NK-92 (cell line): Measurements from ENCODE around the gene KIF21A.
"Not testable (repeated sequence)": the region's sequence is repeated elsewhere in the genome, so short reads cannot be mapped to it uniquely, and the experiment has no call there.

Source experiments
- DNase-seq: peaks from one replicate; lab custom pipeline; 2025; ENCODE audit not compliant: unreplicated experiment; lab: John Stamatoyannopoulos, UW

The KIF21A gene

DNA sequence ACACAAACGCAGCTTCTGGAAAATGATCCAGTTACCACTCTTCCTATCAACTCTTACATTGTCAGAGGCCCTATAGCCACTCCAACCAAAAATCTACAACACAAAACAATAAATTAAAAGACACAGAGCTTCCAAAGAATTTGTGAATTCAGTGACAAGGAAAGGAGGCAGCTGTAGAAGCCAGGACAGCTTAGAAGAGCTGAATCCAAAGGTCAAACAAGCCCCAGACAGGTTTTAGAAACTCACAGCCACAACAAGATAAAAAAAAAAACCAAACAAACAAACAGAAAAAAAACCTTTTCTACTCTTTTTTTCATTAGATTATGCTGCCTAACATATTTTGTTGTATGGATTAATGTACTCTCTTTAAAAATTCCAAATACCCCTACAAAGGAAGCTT, 94.4 kb downstream of the KIF21A start:
- DNase-seq, result no peak

DNA sequence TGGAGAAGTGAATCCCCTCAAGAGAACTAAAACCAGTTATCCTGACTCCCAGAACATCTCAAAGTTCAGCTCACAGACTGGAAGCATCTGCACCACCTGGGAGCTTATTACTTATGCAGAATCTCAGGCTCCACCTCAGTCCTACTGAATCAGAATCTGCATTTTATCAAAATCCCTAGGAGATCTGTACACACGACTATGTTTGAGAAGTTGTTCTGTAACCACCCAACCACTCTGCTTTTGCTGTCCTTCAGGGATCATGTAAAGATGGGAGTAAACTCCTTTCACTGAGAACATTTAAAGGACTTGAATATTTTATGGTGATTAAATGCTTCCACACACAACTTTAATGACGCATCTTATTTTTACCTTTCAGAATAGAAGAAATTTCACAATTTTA, 98.0 kb downstream of the KIF21A start:
- no peak for DNase-seq

DNA sequence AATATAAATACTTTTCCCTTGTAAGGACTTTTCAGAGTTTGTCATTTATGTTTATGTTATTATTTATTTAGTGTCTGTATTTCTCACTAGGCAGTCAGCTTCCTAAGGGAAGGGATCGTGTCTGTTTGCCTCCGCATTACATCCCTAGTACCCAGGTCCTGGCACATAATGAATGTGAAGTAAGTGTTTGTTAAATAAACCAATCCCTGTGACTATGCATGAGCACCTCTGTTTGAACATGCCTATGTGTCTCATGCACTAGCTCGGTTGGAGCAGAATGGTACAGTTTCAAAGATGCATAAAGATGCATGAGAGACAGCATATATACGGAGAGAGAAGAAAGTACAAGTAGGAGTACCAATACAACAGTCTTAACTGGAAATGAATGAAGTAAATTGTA, 99.3 kb downstream of the KIF21A start:
- DNase-seq, result no peak

DNA sequence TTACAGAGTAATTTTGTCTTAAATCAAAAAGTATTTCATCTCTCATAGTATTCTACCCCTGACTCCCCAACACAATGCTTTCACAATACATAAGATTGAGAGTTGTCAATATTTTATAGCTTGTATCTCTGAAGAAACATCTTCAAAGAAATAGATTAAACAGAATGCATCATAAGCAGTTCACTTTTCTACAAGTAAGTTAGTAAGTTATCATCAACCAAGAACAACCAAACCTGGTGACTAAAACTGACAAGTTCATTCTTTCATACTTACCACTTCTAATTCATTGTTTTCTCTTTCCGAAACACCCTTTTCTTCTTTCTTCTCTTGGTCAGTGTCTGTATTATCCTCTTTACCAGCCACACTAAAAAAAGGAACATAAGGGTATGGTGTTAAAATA, 101.2 kb downstream of the KIF21A start:
- DNase-seq, result no peak

DNA sequence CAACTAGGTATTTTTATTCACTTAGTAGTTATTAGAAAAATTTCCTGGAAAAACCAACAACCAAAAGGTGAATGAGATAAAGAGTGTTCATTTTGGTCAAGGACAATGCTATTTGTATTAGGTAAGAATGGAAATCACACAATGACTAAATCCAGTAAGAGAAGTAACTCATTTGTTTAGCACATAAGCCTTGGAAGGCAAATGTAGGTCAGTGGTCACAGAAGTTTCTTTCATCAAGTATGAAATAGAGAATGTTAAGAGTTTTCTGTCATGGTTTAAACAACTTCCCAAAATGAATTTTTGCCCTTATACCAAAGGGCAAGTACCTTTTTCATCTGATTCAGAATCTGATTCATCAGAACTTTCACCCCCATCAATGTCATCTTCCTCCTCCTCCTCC, 101.7 kb downstream of the KIF21A start:
- no peak for DNase-seq

DNA sequence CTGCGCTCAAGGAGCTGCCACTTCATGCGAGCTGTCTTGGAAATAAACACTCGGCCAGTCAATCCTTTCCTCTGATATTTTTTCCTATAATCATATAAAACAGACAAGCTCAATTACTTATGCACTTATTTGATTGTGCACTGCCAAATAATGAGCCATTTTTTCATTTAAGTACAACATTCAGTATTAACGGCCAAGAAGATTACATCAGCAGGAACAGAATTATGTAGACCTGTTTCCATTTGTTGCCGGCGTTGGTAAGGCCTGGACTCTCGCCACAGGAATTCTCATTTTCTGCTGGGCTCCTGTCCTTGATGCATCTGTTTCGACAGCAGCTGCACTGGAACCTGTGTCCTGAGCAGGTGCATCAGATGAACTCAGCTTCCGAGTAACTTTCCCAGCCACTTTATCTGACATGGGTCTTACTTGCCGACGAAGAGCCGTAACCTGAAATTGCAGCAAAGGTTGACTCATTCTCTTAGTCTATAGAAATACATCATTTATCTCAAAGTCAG, 110.2 kb downstream of the KIF21A start:
- DNase-seq, result no peak

DNA sequence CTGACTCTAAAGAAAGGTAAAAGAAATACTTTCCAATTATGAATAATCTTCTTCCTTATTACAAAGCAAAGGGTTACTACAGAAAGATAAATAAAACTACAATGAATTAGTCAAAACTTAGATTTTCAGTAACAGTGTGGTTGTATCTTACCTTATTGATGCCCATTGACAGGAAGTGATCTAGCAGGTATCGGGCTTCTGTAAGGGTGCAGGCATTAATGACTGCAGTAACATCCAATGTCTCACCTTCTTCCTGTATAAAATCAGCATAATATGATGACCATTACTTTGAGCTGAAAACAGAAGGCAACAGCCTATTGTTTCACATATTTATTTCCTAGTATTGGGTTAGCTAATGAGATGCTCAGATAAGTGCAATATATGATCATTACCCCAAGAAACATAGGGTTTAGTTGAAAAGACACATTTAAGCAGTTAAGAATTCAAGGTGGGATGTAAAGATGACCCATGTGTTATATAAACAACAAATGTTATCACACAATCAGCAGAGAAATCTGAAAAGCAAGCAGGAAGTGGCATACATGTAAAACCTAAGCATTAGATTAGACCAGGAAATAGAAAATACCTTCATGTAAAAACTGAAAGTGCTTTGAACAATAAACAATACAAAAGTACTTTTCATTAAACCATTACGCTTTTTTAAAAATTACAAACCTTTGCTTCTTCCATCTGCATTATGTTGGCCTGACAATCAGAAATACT, 111.2 kb downstream of the KIF21A start:
- no peak for DNase-seq

DNA sequence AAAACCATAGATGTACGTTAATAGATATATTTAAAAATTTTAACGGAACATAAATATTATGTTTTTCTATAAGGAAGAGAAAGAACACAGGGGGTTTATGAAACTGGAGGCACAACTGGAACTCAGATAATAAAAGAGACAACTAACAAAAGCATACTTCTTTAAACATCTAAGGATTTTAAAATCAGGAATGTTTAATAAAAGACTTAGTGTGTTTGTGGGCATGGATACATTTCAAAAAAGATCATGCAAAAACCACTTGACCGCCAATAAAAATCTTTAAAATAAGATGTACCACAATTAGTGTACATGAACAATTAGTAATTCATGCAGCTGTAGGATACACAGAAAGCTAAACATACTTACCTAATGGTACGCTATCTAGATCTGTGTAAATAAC, 113.0 kb downstream of the KIF21A start:
- no peak for DNase-seq

DNA sequence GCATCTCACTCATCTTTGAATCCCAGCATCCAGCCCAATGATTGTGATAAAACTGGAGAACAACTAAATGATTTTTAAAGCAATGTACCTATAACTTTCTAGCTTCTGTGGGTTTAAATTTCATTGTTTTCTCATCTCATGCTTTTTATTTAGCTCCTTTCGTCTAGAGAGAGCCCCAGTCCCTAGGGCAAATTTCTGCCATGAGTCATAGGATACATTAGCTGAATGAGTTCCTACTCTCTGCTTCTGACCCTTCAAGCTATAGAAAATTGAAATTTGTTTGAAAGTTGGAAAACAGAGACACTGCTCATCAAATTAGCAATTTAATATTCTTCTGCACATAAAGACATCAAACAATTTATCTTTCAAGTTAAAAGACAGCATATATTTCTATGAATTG, 113.9 kb downstream of the KIF21A start:
- DNase-seq, result no peak

DNA sequence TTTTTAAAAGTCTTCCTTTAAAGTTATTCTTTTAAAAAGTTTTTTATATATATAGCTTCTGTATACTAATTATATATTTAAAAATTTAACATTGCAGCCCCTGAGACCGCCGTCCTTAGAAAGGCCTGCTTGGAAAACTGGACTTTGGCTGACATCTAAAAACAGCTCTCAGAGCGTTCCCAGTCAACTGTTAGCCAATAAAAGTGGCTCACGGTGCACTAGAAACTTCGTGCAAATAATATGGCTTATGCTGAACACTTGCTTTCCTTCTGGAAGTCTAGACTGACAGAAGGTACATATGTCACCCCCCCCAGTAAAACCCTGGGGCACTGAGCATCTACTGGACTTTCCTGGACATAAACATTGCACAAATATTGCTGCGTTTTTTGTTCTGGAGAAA, 115.0 kb downstream of the KIF21A start:
- DNase-seq, result no peak

DNA sequence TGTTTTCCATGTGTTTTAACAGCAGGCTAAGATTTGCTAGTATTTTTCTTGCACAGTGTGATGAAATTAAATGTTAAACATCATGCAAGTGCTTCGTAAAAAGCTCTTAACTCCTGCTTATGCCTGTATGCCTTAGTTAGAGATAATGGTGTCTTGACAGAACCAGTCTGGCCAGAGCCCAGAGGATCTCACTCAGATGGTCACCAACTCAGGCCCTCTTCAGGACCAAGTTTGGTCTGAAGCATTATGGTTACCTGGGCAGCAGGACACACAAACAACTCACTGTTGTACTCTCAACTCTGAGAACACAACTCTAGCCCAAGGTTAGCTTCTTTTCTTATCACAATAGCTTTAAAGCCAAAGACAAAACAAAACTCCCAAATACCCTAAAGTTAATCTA, 115.4 kb downstream of the KIF21A start:
- no peak for DNase-seq

DNA sequence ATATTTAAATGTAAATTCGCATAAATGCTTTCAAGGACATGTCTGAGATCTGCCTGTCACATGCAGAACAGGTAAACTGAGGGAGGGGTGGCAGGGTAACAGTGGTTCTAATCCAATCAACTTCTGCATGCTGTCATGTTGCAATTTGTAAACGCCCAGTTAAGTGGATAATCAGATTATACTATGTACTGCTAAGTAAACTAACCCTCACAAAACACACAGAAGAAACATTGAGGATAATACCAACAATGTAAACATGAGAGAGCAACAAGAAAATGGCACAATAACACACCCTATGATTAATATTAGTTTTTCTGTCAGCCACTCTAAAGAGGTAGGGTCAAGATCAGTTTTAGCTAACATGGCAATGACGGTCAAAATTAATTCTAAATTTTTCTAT, 123.7 kb downstream of the KIF21A start:
- DNase-seq, result no peak

DNA sequence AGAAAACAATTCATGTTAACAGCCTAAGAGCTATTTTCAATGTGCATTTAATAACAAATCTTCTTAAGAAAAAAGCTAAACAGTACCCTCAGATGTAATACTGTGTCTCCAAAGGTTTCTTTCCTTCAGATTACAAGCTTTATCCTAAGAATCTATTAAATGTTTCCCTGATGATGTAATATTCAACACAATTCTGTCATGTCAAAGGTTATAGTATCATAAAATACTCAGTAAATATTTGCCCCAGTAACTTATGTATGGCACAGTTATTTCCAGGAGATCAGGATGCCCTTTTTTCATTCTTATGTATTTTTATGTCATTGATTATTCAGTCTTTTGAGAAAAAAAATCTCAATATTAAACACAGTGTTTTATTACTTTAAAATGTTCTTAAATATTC, 128.4 kb downstream of the KIF21A start:
- DNase-seq, result no peak

DNA sequence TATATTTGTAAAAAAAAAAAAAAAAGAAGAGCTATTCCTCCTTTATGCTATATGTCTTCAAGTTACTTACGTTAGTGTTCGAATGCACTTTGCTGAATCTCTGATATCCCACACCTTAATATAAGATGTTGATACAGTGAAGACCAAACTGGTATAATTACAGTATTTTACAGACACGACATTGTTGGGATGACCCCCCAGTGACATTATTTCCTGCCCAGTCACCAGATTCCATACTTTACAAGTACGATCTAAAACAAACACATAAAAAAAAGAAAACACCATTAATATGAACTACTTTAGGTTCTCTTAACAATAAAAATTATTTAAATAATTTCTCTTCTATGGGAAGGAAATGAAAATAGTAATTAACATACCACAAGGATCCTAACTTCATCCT, 133.4 kb downstream of the KIF21A start:
- DNase-seq, result no peak

DNA sequence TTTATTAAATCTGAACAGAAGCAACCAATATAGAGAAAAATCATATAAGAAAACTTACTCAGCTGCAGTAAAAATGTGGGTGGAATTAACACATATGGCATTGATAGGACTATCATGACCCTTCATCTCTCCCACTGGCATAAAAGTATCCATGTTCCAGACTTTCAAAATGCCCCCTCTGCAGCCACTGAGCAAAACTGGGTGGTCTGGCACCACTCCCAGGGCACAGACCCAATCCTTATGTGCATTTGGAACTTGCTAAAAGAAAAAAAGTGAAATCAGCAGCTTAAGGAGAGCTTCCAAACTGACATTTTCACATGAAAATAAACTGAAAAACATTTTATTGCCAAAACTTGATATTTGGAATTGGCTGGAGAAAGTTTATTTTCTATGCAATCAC, 141.5 kb downstream of the KIF21A start:
- DNase-seq, result no peak

DNA sequence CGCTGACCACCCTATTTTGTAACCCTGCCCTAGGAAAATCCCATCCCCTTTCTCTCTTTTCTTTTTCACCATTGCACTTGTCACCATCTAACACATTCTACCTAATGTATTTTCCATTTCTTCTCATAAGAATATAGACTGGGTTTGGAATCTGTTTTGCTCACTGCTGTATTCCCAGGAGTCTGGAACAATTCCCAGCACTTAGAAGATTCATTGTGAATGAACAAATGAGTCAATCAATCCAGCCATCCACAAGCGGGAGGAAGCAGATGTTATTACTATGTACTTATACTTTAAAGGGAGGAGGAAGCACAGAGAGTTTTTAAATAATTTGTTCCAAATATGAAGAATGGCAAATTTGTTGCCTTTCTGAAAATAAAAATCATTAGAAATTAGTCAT, 142.1 kb downstream of the KIF21A start:
- DNase-seq, result no peak

DNA sequence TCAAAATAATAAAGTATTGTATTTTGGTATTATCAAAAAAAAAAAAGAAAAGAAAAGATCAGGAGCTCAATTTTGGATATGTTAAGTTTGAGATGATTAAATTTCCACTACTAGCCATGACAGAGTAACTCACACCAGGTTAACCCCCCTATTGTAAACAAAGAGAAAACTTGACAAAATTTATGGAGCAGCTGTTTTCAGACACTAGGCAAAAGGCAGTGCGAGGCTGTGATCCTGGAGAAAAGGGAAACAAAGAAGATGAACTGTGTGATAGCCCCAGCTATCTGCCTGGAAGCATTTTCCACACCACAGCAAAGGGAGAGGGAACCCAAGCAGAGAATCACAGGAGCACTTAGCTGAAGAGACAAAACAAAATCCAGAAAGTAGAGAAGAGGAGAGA, 145.0 kb downstream of the KIF21A start:
- no peak for DNase-seq

DNA sequence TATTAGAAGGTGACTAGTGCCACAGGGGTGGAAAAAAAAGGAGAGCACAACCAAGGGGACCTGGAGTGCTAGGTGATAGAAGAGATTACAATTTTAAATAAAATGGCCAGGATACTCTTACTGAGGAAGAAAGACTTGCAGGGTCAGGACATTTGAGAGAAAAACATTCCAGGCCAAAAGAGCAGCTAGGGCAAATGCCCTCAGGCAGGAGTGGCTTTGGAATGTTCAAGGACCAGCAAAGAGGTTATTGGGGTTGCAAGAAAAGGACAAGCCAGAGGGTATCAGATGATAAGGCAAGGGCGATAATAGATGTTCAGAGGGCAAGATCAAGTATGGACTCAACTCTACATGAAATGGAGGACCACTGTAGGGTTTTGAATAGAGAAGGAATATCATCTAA, 146.4 kb downstream of the KIF21A start:
- DNase-seq, result no peak

DNA sequence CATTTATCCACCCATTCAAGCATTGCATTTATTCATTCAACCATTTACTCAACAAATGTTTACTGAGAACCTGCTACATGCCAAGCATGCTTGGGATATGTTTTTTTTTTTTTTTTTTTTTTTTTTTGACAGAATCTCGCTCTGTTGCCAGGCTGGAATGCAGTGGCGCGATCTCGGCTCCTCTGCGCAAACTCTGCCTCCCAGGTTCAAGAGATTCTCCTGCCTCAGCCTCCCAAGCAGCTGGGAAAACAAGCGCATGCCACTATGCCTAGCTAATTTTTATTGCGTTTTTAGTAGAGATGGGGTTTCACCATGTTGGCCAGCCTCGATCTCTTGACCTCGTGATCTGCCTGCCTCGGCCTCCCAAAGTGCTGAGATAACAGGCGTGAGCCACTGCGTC, 147.3 kb downstream of the KIF21A start:
- DNase-seq, result not testable (repeated sequence)

DNA sequence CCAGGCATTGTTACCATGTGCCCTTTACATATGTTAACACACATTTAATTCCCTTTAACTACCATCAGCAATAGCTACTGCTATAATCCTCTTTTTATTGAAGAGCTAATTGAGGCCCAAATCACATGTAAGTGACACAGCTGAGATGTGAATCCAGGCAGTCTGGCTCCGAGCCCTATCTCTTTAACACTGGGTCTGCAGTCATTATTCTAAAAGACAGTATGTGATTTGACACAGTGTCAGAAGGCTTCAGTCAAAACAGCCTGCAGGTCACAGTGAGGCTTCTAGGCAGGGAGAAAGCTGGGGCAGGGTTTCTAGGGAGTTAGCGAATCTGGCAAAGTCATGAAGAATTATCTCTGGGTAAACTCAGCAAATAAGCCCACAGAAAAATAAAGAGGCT, 148.2 kb downstream of the KIF21A start:
- DNase-seq, result no peak

DNA sequence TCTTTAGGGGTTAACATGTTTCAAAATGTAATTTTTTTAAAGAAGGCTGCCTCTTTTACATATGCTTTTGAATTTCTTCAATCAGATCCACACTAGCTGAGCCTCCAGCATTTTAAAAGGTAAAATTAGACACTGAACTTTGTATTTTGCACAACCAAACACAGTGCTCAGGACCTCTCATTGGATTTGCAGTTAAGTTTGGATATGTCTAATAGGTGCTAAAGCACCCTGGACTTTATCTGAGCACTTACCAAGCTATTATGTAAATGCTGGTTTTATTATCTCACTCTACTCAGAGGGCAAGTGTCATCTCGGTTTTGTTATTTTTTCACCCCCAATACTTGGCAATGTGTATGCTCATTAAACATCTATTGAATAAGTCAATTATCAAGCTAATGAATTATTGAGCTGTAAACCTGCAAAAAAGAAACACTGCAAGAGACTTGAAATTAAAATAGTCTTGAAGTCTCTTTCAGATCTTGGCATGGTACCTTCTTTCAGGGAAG, 150.7 kb downstream of the KIF21A start:
- DNase-seq, result no peak

DNA sequence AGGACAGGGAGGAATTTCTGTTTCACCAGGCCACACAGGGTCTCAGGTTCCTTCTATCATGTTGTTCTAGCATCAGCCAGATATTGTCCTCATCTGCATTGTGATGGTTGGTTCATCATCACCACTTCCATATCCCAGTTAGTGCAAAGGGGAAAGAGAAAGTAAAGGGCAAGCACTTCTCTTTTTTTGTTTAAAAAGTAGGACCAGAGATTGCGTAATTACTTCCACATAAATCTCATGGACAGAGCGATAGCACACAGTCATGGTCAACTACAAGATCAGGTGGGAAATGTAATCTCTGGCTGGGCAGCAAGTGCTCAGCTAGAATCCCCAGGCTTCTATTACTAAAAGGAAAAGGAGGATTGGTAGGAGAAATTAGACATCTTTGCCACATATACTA, 155.1 kb downstream of the KIF21A start:
- DNase-seq, result no peak

DNA sequence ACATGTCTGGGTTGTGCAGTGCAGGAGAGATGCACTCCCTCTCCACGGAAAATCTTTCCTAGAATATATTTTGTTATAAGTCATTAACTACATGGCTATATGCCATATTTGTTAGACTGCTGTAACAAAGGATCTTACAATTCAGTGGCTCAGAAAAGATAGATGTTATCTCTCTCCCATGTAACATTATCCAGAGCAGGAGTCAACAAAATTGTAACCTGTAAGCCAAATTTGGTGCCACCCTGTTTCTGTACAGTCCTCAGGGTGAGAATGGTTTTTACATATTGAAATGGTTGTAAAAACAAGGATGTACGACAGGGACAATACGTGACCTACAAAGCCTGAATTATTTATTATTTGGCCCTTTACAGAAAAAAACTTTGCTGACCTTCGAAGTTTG, 155.5 kb downstream of the KIF21A start:
- DNase-seq, result no peak
